ENCODE data around the gene GPC6.

Gene GPC6

GRCh38 chr13:93726173-93726957 lies 499.8 kb downstream of the GPC6 start:
- H3K27ac ChIP-seq (replicated peaks) = no peak overlapping the region
- TF ChIP-seq POLR2AphosphoS5 (IDR thresholded peaks at IDR 0.05; ENCODE audit: low read depth) = no peak
- no peak for TF ChIP-seq GABPA (IDR thresholded peaks at IDR 0.05; ENCODE audit: low read depth)
- TF ChIP-seq CTCF (IDR thresholded peaks at IDR 0.05; ENCODE audit: insufficient read depth, low read length) = no peak
- TF ChIP-seq SPI1 (IDR thresholded peaks at IDR 0.05; ENCODE audit: borderline replicate concordance, low read depth) = no peak
- TF ChIP-seq REST (IDR thresholded peaks at IDR 0.05; ENCODE audit: insufficient replicate concordance, low read depth) = no peak
- DNase-seq (ENCODE audit: low read depth in 1 of 2, low spot score in 1 of 2) = no peak
- no peak overlapping the region for H3K4me3 ChIP-seq (replicated peaks; ENCODE audit: insufficient read depth, low read length)
- no peaks in the 10 kb centered on the region for H3K27me3 ChIP-seq (ENCODE audit: insufficient read depth, poor library complexity, severe bottlenecking)

GRCh38 chr13:93727211-93728141 lies 500.9 kb downstream of the GPC6 start:
- H3K27ac ChIP-seq (replicated peaks) = no peak overlapping the region
- DNase-seq (ENCODE audit: low read depth in 1 of 2, low spot score in 1 of 2) = no peak
- TF ChIP-seq GABPA (IDR thresholded peaks at IDR 0.05; ENCODE audit: low read depth) (no peak), REST (IDR thresholded peaks at IDR 0.05; ENCODE audit: insufficient replicate concordance, low read depth) (no peak), CTCF (IDR thresholded peaks at IDR 0.05; ENCODE audit: insufficient read depth, low read length) (no peak), POLR2AphosphoS5 (IDR thresholded peaks at IDR 0.05; ENCODE audit: low read depth) (no peak), SPI1 (IDR thresholded peaks at IDR 0.05; ENCODE audit: borderline replicate concordance, low read depth) (no peak)
- no peaks in the 10 kb centered on the region for H3K27me3 ChIP-seq (ENCODE audit: insufficient read depth, poor library complexity, severe bottlenecking)
- no peak overlapping the region for H3K4me3 ChIP-seq (replicated peaks; ENCODE audit: insufficient read depth, low read length)

- Histone ChIP-seq H3K27ac (replicated peaks) (no peak overlapping the region), H3K4me3 (replicated peaks; ENCODE audit: insufficient read depth, low read length) (no peak overlapping the region), H3K27me3 (ENCODE audit: insufficient read depth, poor library complexity, severe bottlenecking) (no peaks in the 10 kb centered on the region)
- no peak for TF ChIP-seq GABPA (IDR thresholded peaks at IDR 0.05; ENCODE audit: low read depth)
- no peak for TF ChIP-seq REST (IDR thresholded peaks at IDR 0.05; ENCODE audit: insufficient replicate concordance, low read depth)
- TF ChIP-seq POLR2AphosphoS5 (IDR thresholded peaks at IDR 0.05; ENCODE audit: low read depth) = no peak
- TF ChIP-seq CTCF (IDR thresholded peaks at IDR 0.05; ENCODE audit: insufficient read depth, low read length) = no peak
- no peak for TF ChIP-seq SPI1 (IDR thresholded peaks at IDR 0.05; ENCODE audit: borderline replicate concordance, low read depth)
- DNase-seq (ENCODE audit: low read depth in 1 of 2, low spot score in 1 of 2) = no peak
These were observed 502.8 kb downstream of the GPC6 start for GRCh38 chr13:93729383-93729782.

Measured in HL-60 (cell line).